Measurements from ENCODE around the gene FARS2.

The FARS2 gene

GRCh38 chr6:5308066-5308465 lies 46.8 kb downstream of the FARS2 start:
- Mint-ChIP-seq H3K9me3 (no peaks in the 10 kb centered on the region), H3K27me3 (no peaks in the 10 kb centered on the region), H3K4me3 (no peak overlapping the region), H3K27ac (no peak overlapping the region), H3K36me3 (ENCODE audit: low read depth) (peaks cover 4% of the 10 kb centered on the region), H3K4me1 (peaks cover 11% of the 10 kb centered on the region)
- ATAC-seq (no peak), DNase-seq (no peak)

GRCh38 chr6:5314191-5314865 lies 53.0 kb downstream of the FARS2 start:
- H3K27me3 Mint-ChIP-seq: no peaks in the 10 kb centered on the region
- H3K4me1 Mint-ChIP-seq: peaks cover 19% of the 10 kb centered on the region
- H3K36me3 Mint-ChIP-seq (ENCODE audit: low read depth): no peaks in the 10 kb centered on the region
- ATAC-seq (peak; percentile 77), DNase-seq (no peak)
- no peaks in the 10 kb centered on the region for H3K9me3 Mint-ChIP-seq
- no peak overlapping the region for H3K27ac Mint-ChIP-seq
- H3K4me3 Mint-ChIP-seq: no peak overlapping the region

- peaks cover 19% of the 10 kb centered on the region for H3K4me1 Mint-ChIP-seq
- H3K9me3 Mint-ChIP-seq: no peaks in the 10 kb centered on the region
- H3K4me3 Mint-ChIP-seq: no peak overlapping the region
- no peak for ATAC-seq
- H3K36me3 Mint-ChIP-seq (ENCODE audit: low read depth): no peaks in the 10 kb centered on the region
- H3K27ac Mint-ChIP-seq: no peak overlapping the region
- no peak for DNase-seq
- no peaks in the 10 kb centered on the region for H3K27me3 Mint-ChIP-seq
Observed at GRCh38 chr6:5315881-5316280, 54.6 kb downstream of the FARS2 start.

- ATAC-seq (no peak), DNase-seq (no peak)
- H3K27ac Mint-ChIP-seq: no peak overlapping the region
- H3K36me3 Mint-ChIP-seq (ENCODE audit: low read depth): no peaks in the 10 kb centered on the region
- H3K4me1 Mint-ChIP-seq: peaks cover 19% of the 10 kb centered on the region
- H3K27me3 Mint-ChIP-seq: no peaks in the 10 kb centered on the region
- H3K4me3 Mint-ChIP-seq: no peak overlapping the region
- no peaks in the 10 kb centered on the region for H3K9me3 Mint-ChIP-seq
Observed at GRCh38 chr6:5316951-5317350, 55.6 kb downstream of the FARS2 start.

GRCh38 chr6:5318617-5319272 lies 57.4 kb downstream of the FARS2 start:
- no peak for DNase-seq
- no peaks in the 10 kb centered on the region for H3K27me3 Mint-ChIP-seq

GRCh38 chr6:5323979-5324378 lies 62.7 kb downstream of the FARS2 start:
- Mint-ChIP-seq H3K9me3 (peaks cover 4% of the 10 kb centered on the region), H3K27ac (no peak overlapping the region), H3K27me3 (no peaks in the 10 kb centered on the region), H3K4me1 (no peaks in the 10 kb centered on the region), H3K36me3 (ENCODE audit: low read depth) (peaks cover 11% of the 10 kb centered on the region), H3K4me3 (no peak overlapping the region)
- no peak for DNase-seq
- ATAC-seq: no peak

More at GRCh38 chr6:5318617-5319272, 57.4 kb downstream of the FARS2 start:
- Mint-ChIP-seq H3K36me3 (ENCODE audit: low read depth) (peaks cover 2% of the 10 kb centered on the region), H3K9me3 (peaks cover 3% of the 10 kb centered on the region), H3K4me3 (no peak overlapping the region), H3K4me1 (peaks cover 15% of the 10 kb centered on the region), H3K27ac (no peak overlapping the region)
- no peak for ATAC-seq

GRCh38 chr6:5325173-5325572 lies 63.9 kb downstream of the FARS2 start:
- no peaks in the 10 kb centered on the region for H3K27me3 Mint-ChIP-seq

GRCh38 chr6:5326022-5326641 lies 64.8 kb downstream of the FARS2 start:
- Mint-ChIP-seq H3K4me1 (no peaks in the 10 kb centered on the region), H3K27me3 (no peaks in the 10 kb centered on the region), H3K36me3 (ENCODE audit: low read depth) (peaks cover 11% of the 10 kb centered on the region), H3K4me3 (no peak overlapping the region), H3K27ac (no peak overlapping the region), H3K9me3 (peaks cover 4% of the 10 kb centered on the region)
- no peak for ATAC-seq
- DNase-seq: no peak

More at GRCh38 chr6:5325173-5325572, 63.9 kb downstream of the FARS2 start:
- peaks cover 11% of the 10 kb centered on the region for H3K36me3 Mint-ChIP-seq (ENCODE audit: low read depth)
- no peak overlapping the region for H3K27ac Mint-ChIP-seq
- peaks cover 4% of the 10 kb centered on the region for H3K9me3 Mint-ChIP-seq
- no peak overlapping the region for H3K4me3 Mint-ChIP-seq
- no peak for ATAC-seq
- no peaks in the 10 kb centered on the region for H3K4me1 Mint-ChIP-seq
- no peak for DNase-seq

GRCh38 chr6:5328800-5329199 lies 67.5 kb downstream of the FARS2 start:
- H3K27ac Mint-ChIP-seq: no peak overlapping the region
- no peak for ATAC-seq
- H3K36me3 Mint-ChIP-seq (ENCODE audit: low read depth): peaks cover 8% of the 10 kb centered on the region
- no peak overlapping the region for H3K4me3 Mint-ChIP-seq
- no peaks in the 10 kb centered on the region for H3K27me3 Mint-ChIP-seq
- H3K9me3 Mint-ChIP-seq: peaks cover 1% of the 10 kb centered on the region
- DNase-seq: no peak
- peaks cover 2% of the 10 kb centered on the region for H3K4me1 Mint-ChIP-seq

- H3K4me3 Mint-ChIP-seq: no peak overlapping the region
- H3K9me3 Mint-ChIP-seq: no peaks in the 10 kb centered on the region
- DNase-seq (no peak), ATAC-seq (no peak)
- H3K4me1 Mint-ChIP-seq: peaks cover 15% of the 10 kb centered on the region
- H3K27me3 Mint-ChIP-seq: no peaks in the 10 kb centered on the region
- H3K36me3 Mint-ChIP-seq (ENCODE audit: low read depth): peaks cover 2% of the 10 kb centered on the region
- H3K27ac Mint-ChIP-seq: no peak overlapping the region
Observed at GRCh38 chr6:5331845-5332442, 70.6 kb downstream of the FARS2 start.

GRCh38 chr6:5333658-5334057 lies 72.3 kb downstream of the FARS2 start:
- H3K9me3 Mint-ChIP-seq: no peaks in the 10 kb centered on the region
- no peak for DNase-seq
- H3K4me1 Mint-ChIP-seq: peaks cover 19% of the 10 kb centered on the region
- ATAC-seq: no peak
- H3K27ac Mint-ChIP-seq: no peak overlapping the region
- no peaks in the 10 kb centered on the region for H3K27me3 Mint-ChIP-seq
- no peak overlapping the region for H3K4me3 Mint-ChIP-seq
- H3K36me3 Mint-ChIP-seq (ENCODE audit: low read depth): no peaks in the 10 kb centered on the region

GRCh38 chr6:5334341-5334740 lies 73.0 kb downstream of the FARS2 start:
- Mint-ChIP-seq H3K27me3 (no peaks in the 10 kb centered on the region), H3K27ac (no peak overlapping the region), H3K4me1 (peaks cover 19% of the 10 kb centered on the region), H3K4me3 (no peak overlapping the region), H3K36me3 (ENCODE audit: low read depth) (no peaks in the 10 kb centered on the region), H3K9me3 (no peaks in the 10 kb centered on the region)
- ATAC-seq (no peak), DNase-seq (no peak)

GRCh38 chr6:5335020-5335419 lies 73.7 kb downstream of the FARS2 start:
- Mint-ChIP-seq H3K36me3 (ENCODE audit: low read depth) (no peaks in the 10 kb centered on the region), H3K9me3 (no peaks in the 10 kb centered on the region), H3K27ac (no peak overlapping the region), H3K27me3 (no peaks in the 10 kb centered on the region), H3K4me1 (peaks cover 19% of the 10 kb centered on the region), H3K4me3 (no peak overlapping the region)
- ATAC-seq (no peak), DNase-seq (no peak)

- H3K27me3 Mint-ChIP-seq: no peaks in the 10 kb centered on the region
- peaks cover 22% of the 10 kb centered on the region for H3K4me1 Mint-ChIP-seq
- H3K27ac Mint-ChIP-seq: no peak overlapping the region
- ATAC-seq (no peak), DNase-seq (no peak)
- no peaks in the 10 kb centered on the region for H3K9me3 Mint-ChIP-seq
- H3K36me3 Mint-ChIP-seq (ENCODE audit: low read depth): no peaks in the 10 kb centered on the region
- H3K4me3 Mint-ChIP-seq: no peak overlapping the region
Observed at GRCh38 chr6:5337573-5337972, 76.3 kb downstream of the FARS2 start.

Measured in activated naive CD8-positive, alpha-beta T cell treated with anti-CD3 and anti-CD28 coated beads, Interleukin-2, amount 50 U/mL, for 24 hours (primary cell).